GM18498 (cell line): ENCODE results near the gene RNASE13.
A peak's percentile ranks its signal among the peaks of the same experiment; 100 is the strongest.
"Not testable (repeated sequence)": the region's sequence is repeated elsewhere in the genome, so short reads cannot be mapped to it uniquely, and the experiment has no call there.

Source experiments
- ATAC-seq: cut with Tn5 transposase; IDR thresholded peaks from one replicate; pipeline ENCODE4 v1.9.1; 2021; ENCODE audit warnings: mild to moderate bottlenecking, moderate library complexity; ENCODE audit not compliant: unreplicated experiment

Gene RNASE13

DNA sequence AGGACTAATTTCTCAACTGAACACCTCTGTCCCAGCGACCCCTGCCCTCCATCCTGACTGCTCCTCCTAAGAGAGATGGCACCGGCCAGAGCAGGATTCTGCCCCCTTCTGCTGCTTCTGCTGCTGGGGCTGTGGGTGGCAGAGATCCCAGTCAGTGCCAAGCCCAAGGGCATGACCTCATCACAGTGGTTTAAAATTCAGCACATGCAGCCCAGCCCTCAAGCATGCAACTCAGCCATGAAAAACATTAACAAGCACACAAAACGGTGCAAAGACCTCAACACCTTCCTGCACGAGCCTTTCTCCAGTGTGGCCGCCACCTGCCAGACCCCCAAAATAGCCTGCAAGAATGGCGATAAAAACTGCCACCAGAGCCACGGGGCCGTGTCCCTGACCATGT lies 8.3 kb upstream of the RNASE13 start:
- ATAC-seq, result no peak

GRCh38 chr14:21041676-21042433 lies 7.2 kb upstream of the RNASE13 start, which contains the start of gene RNASE7:
Gene RNASE7, plus strand, starts transcription at chr14:21042362. Its CDS starts 631 bp downstream, at chr14:21042993.
- ATAC-seq, result no peak

DNA sequence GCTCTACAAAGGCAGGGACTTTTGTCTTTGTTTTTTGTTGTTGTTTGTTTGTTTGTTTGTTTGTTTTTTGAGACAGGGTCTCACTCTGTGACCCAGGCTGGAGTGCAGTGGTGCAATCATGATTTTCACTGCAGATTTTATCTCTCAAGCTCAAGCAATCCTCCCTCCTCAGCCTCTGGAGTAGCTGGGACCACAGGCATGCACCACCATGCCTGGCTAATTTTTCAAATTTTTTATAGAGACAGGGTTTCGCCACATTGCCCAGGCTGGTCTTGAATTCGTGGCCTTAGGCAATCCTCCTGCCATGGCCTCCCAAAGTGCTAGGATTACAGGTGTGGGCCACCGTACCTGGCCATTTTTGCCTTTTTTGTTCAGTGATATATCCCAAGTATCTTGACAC lies 6.3 kb upstream of the RNASE13 start:
- ATAC-seq, result not testable (repeated sequence)

DNA sequence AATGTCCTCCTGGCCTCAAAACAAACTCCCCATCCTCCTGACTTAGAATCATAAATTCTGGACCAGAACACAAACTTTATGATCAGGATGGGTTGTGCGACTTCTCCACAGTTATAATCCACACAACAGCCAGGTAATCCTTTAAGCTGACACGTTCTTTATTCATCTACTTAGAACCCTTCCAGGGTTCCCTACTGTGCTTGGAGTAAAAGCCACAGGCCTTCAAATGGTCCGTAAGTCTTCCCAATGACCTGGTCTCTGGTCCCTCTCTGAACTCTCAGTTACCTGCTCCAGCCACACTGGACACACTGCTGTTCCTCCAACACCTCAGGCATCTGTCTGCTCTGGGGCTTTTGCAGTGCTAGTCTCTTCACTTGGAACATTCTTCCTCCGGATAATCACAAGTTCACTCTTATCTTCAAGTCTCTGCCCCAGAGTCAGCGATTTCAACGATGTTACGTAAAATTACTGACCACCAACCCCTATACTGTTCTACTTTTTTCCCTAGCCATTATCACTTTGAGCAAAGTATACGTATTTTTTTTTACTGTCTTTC lies 5.8 kb upstream of the RNASE13 start:
- no peak for ATAC-seq

DNA sequence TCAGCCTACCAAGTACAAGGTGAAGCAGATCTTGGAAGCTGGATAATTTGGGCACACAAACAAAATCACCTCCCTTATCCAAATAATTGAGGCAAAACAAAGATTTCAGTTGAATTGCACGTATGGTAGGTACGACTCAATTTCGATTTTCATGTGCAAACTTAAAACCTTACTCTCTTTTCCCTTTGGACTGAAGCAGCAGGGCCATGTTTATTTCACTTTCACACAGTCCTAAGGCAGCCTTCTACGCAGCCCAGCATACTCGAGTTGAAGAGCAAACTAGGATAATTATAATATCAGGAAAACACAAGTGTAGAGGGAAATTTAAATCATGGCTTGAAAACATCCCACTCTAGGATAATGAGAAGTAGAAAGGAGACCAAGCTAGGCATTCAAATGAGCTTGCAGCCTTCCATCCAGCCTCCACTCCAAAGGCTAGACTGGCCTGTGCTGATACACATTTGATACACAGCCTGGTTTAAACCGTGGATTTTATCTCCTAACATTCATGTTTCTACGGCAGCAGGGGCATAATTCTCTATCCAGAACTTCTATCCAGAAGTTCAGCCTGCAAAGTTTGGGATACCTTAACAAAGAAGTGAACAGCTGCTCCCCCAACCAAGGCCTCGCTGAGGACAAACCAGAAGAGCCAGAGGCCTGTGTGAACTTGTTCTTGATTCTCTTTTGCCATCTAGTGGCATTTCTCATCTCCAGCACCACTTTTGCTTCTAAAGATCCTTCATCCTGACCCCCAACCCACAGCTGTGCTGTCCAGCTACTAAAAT lies 5.2 kb upstream of the RNASE13 start:
- peak; percentile 61 for ATAC-seq

- no peak for ATAC-seq
Observed at GRCh38 chr14:21038441-21039422, 4.1 kb upstream of the RNASE13 start.

GRCh38 chr14:21037156-21037555 lies 2.5 kb upstream of the RNASE13 start:
- no peak for ATAC-seq

GRCh38 chr14:21036751-21037150 lies 2.1 kb upstream of the RNASE13 start:
- ATAC-seq, result no peak

GRCh38 chr14:21033133-21033698 lies 1.4 kb downstream of the RNASE13 start:
- no peak for ATAC-seq

GRCh38 chr14:21032326-21033132 lies 2.1 kb downstream of the RNASE13 start:
- ATAC-seq, result no peak

DNA sequence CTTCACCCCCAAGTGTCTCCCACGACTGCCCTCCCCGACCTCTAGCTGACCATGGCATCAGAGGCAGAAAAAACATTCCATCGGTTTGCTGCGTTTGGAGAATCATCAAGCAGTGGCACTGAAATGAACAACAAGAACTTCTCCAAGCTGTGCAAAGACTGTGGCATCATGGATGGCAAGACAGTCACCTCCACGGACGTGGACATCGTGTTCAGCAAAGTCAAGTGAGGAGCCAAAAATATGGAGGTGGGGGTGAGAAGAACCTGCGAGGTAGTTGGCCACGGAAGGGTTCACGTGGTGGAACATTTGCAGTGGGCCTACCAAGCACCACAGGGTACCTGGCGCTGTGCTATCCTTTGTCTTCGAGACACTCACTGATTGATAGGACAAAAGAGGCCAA lies 4.1 kb downstream of the RNASE13 start:
- no peak for ATAC-seq

DNA sequence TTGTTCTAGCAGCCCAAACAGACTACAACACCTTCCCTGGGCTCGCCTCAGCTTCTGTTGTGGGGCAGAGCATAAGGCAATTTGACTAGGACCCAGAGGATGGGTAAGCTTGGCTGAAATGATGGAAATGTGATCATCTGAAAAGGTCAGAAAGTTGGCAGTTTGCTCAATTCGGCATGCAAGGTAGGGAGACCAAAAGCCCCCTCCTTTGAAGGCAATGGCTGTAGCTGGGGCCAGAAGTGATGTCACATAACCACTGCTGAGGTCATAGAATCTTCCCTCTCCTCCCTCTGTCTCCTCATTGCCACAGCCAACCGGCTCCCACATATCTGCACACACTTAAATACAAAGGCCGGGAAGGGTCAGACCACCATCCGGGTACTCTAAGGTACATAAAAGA lies 4.7 kb downstream of the RNASE13 start, which contains the start of gene TPPP2:
TPPP2 (plus strand) TSS at position 301 of the 400 bp plus-strand sequence. CDS start 365 bp downstream, outside the sequence.
- ATAC-seq, result no peak

- ATAC-seq, result no peak
Observed at GRCh38 chr14:21026988-21027315, 7.7 kb downstream of the RNASE13 start.

- no peak for ATAC-seq
Observed at GRCh38 chr14:21026274-21026987, 8.2 kb downstream of the RNASE13 start.

DNA sequence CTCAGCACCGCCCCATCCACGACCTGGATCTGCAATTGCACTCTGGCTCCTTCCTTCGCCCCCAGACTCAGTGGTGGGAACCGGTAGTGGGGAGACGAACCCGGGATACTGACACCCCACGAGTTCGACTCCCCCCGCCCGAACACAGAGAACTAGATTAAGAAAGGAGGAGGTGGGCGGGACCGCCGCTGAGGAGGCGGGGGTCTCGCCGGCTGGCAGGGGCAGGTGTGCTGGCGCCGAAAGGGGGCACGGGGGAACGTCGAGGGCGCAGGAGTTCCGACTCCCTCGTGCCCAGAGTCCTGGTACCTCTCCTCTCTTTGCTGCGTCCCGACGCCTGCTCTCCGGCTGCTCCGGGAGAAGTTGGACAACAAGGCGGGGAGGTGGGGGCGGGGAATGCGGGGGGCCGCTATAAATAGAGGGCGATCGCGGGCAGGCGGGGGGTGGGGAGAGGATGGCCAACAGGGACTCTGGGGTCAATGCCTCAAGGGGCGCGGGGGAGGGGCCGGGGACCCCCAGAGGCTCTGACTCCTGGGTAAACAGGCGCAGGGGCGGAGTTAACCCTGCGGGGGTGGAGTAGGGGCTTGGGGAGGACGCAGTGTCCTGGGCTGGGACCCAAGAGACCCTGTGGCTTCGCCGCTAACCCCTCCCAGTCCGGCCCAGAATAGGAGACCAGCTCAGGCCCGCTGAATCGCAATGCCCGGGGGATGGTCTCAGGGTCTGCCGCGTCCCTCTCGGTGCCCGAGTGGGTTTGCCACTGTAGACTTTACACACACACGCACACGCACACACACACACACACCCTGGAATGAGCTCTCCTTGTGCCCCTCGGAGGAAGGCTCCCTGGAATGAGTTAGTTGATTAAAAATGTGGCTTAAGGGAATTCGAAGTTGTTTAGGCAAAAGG lies 9.0 kb downstream of the RNASE13 start:
- no peak for ATAC-seq

GRCh38 chr14:21024585-21025370 lies 9.8 kb downstream of the RNASE13 start, which contains the start of gene NDRG2:
Gene NDRG2, minus strand, starts transcription at chr14:21025061. Its CDS starts 1,746 bp downstream, at chr14:21023315.
- ATAC-seq, result peak; percentile 56
